CD4-positive, alpha-beta T cell treated with Interleukin-17A for 1 hour (primary cell): Measurements from ENCODE around the gene ABCE1.

Source experiments
- DNase-seq: peaks from one replicate; pipeline ENCODE4 v3.0.0-alpha.2; 2020

The ABCE1 gene

GRCh38 chr4:145097821-145098674 is at the start of gene ABCE1, which contains the start of gene ANAPC10:
Gene ABCE1, plus strand, starts transcription at chr4:145098311. Its CDS starts 6,102 bp downstream, at chr4:145104413.
Gene ANAPC10, minus strand, starts transcription at chr4:145098196. Its CDS starts 2,097 bp downstream, at chr4:145096099.
- DNase-seq: peak; percentile 96

DNA sequence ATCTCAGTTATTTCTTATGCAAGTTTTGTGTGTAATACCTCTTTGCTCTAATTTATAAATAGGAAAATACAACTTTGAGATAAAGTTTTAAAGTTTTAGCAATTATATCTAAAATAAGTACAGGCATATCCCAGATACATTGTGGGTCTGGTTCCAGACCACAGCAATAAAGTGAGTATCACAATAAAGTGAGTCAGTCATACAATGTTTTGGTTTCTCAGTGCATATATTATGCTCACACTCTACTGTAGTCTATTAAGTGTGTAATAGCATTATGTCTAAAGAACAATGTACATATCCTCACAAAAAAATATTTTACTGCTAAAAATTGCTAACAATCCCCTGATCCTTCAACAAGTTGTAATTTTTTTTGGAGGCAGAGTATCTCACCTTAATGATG is 49.3 kb upstream of the ABCE1 start:
- no peak for DNase-seq

DNA sequence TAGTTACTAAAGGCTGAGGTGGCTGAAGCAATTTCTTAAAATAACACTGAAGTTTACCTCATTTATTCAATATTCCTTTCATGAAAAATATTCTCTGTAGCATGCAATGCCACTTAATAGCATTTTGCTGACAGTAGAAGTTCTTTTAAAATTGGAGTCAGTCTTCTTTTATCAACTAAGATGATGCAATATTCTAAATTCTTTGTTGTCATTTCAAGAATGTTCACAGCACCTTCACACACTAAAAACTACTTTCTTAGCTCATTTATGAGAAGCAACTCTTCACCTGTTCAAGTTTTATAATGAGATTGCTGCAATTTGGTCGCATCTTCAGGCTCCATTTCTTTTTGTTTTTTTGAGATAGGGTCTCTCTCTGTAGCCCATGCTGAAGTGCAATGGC is 48.9 kb upstream of the ABCE1 start:
- DNase-seq: no peak

DNA sequence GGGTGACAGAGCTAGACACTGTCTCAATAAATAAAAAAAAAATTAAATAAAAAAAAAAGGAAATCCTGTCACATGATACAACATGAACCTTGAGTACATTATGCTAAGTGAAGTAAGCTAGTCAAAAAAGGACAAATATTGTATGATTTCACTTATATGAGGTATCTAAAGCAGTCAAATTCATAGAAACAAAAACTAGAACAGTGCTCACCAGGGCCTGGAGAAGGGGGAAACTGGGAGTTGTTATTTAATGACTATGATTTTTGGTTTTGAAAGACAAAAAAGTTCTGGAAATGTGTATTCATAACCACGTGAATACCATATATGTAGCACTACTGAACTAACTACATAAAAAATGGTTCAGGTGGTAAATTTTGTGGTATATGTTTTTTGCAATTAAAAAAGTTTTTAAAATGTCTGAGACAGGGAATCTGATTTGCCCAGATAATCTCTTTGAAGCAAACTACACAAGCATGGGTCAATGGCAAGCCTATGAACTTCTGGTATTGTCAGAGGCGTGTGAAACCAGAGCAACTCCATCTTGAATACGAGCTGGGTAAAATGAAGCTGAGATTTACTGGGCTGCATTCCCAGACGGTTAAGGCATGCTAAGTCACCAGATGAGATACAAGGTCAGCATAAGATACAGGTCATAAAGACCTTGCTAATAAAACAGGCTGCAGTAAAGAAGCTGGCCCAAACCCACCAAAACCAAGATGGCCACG is 42.4 kb upstream of the ABCE1 start:
- no peak for DNase-seq

DNA sequence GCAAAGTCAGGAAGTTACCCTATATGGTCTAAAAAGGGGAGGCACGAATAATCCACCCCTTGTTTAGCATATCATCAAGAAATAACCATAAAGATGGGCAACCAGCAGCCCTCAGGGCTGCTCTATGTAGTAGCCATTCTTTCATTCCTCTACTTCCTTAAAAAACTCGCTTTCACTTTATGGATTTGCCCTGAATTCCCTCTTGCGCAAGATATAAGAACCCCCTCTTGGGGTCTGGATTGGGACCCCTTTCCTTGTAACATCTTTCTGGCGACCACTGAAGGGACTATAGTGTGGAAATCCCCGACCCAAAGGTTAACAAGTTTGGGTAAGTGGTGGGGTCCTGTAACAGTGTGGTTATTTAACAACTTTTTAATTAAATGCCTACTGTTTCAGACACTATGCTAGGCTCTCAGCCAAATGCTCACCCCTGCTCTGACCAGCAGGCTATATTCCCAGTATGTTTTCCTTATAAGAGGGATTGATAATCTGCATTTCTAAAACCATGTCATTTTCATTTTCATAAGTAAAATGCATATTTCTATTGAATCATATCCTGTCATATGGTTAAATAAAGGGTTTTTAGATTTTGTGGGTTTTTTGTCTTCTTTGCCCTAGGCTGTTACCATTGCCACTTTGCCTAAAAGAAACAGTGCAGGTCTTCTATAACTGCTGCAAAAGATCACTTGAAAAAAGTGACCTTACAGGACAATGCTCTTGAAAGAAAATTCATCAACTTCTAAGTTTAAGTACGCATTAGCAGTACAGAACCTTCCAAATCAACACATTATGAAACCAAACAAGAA is 41.6 kb upstream of the ABCE1 start:
- DNase-seq: no peak

DNA sequence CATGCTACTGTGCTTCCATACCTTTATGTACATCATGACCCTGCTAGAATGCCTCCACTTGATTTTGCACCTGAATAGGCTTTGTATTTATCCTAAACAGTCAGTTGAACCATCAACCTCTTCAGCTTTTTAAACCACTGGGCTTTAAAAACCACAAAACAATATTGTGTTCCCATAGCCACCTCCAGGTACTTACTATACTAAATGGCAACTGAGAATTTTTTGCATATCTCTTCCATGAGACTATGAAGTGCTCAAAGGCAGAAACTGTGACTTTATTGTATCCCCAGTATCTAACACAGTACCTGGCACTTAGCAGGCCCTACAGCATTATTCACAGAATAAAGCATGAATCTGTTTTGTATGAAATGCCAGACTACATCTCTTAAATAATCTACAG is 39.9 kb upstream of the ABCE1 start:
- no peak for DNase-seq

- DNase-seq: peak; percentile 58
Observed at GRCh38 chr4:145061318-145061920, 36.7 kb upstream of the ABCE1 start.

- DNase-seq: no peak
Observed at GRCh38 chr4:145066063-145066501, 32.0 kb upstream of the ABCE1 start.

- no peak for DNase-seq
Observed at GRCh38 chr4:145069361-145069760, 28.8 kb upstream of the ABCE1 start.

- no peak for DNase-seq
Observed at GRCh38 chr4:145071560-145071959, 26.6 kb upstream of the ABCE1 start.

DNA sequence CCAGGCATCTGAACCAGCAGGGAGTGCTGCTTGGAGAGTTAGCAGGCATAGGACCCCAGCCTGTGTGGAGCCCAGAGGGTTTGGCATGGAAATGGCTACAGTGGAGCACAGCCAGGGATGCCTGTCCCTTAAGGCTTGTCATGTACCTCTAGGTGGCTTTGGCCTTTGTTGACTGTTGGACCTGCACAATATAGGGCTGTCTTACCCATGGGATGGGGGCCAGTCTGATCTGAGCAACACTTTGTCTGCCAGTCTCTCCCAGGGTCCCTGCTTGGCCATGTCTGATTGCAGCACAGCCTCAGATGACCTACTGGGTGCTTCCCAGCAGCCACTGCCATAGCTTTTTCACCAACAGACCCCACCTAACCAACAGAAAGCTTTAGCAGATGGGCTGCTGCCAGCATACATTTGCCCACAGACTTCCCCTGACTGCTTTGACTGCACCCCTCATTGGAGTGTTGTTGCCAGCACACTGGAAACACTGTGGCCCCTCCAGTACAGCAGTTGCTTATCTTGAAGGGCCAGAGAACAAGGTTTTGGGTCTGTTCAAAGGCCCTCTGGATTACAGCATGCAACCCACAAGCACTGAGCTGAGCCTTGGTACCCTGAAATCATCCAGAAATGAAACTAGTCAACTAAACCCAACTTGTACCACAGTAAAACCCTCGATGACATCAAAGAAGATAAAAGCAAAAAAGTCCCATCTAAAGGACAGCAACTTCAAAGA is 22.2 kb upstream of the ABCE1 start:
- no peak for DNase-seq

DNA sequence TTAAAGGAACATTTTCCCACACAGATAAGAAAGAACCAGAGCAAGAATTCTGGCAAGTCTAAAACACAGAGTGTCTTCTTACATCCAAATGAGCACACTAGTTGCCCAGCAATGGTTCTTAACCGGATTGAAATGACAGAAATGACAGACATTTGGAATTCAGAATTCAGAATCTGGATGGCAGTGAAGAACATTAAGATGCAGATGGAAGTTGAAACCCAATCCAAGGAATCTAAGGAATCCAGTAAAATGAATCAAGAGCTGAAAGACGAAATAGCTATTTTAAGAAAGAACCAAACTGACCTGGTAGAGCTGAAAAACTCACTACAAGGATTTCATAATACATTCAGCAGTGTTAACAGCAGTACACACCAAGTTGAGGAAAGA is 21.6 kb upstream of the ABCE1 start:
- no peak for DNase-seq

DNA sequence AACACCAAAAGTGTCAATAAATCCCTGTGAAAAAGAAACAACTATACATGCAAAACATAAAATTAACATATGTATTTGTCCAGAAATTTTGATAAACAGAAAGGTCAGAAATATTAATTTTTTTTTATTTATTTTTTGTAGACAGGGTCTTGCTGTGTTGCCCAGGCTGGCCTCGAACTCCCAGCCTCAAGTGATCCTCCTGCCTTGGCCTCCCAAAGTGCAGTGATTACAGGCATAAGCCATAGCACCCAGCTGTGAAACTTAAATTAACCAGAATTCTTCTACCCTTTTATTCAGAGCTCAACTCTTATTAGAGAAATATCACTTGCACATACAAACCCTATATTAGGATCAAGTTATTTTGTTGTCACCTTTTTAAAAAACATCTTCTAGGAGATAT is 16.4 kb upstream of the ABCE1 start:
- DNase-seq: no peak

GRCh38 chr4:145083891-145084605 is 14.1 kb upstream of the ABCE1 start:
- DNase-seq: no peak

DNA sequence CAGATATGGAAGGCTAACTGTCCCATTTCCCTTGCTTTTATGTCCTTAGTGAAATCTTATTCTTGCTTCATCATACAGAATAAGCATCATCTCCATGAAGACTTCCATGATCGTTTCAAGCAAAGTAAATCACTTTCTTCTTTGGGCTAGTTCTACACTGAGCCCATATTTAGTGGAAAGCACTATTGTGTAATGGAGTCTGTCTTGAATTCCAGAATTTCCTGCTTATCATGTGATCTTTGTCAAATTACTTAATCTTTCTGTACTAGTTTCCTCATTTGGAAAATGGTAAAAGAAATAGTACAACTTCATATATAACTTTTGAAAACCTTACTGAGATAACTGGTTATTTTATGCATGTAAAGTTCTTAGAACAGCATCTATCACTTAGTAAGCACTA is 7.7 kb upstream of the ABCE1 start:
- no peak for DNase-seq

GRCh38 chr4:145093638-145094037 is 4.5 kb upstream of the ABCE1 start:
- no peak for DNase-seq

DNA sequence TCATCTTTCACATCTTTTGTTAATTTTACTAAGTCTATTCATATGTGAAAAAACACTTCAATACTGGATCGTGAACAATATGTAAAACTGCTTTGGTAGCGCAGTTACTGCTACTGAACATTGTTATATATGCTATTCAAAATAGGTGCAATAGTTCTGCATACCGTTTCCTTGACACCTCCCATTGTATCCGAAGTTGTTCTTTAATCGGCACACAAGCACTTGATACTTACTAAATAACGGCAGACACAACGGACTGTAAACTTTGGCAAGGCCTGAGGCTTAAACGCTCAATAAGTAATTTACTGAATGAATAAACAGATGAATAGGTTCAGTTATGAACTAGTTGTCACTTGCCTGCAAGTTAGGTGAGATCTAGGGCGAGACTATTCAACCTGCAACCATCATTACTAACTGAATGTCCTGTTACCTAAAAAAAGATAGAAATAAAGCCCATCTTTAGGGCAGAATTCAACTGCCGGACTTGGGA is 735 bp upstream of the ABCE1 start:
- DNase-seq: peak; percentile 11

DNA sequence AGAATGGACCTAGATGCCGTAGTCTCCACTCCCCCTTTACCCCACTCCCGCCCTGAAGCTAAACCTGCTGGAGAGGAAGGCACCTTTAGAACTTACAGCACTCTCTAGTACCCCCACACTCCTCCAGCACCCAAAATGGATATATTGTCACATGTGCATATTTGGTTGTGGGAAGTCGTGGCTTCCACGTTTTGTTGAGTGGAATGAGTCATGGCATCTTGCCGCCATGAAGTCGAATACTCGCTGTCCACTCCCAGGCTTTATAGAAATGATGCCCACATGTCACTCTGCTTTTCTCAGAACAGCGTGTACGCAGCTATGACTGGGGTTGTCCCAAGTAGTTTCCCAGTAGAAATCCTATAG is 545 bp downstream of the ABCE1 start:
- DNase-seq: peak; percentile 59

DNA sequence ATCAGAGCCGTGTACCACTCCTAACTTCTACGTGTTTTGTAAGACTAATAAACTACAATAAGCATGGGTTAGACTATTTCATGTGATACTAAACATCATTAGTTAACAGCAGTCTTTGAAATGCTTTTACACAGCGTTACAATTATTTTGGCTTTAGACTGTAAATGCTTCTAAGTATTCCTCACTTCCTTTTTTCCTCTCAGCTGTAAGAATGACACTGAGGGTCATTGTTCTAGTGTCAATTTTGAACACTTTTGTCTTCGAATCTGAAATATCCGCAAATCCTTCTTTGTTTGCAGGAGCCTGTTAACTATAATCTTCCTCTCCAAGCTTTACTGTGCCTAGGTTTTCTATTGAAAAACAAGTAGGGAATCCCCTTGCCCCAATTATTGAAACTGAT is 1.5 kb downstream of the ABCE1 start:
- peak; percentile 10 for DNase-seq

DNA sequence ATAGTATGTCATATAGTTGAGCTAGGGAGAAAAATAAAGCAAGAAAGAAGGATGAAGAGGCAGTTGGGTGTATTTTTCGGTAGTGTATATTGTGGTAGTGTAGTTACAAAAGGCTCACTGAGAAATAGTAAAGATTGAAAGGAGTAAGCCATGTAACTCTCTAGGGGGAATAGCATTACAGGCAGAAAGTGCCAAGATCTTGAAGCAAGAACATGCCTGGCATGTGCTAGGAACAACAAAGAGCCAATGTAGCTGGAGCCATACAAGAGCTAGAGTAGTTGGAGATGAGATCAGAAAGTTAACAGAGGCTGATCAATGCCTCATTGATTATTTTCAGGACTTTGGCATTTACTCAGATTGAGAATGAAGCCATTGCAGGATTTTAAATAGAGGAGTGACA is 3.0 kb downstream of the ABCE1 start:
- no peak for DNase-seq

DNA sequence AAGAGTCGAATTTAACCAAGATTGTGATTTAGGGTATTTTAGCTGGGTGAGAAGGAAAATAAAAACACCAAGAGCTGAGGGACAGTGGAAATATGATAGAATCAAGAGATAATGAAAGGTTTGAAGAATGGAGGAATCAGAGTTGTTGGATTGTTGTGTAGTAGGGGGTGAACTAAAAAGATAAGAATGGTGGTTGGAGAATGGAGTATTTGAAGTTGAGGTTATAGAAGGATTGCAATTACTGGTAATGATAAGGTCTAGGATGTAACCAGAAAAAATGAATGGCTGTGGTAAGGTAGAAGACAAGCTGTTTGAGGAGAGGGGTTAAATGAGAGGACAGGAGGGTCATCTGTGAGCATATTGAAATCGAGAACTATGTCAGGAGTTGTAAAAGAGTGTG is 4.5 kb downstream of the ABCE1 start:
- no peak for DNase-seq
